ENCODE data around the gene BBOX1. TPM values are rescaled to one million over a fixed set of nuclear protein-coding genes. Genes with fewer than 3 reads are reported as not detected.

Gene BBOX1
- polyA plus RNA-seq, 1 experiment: 0.07 TPM

GRCh38 chr11:27004103-27004502, 36.5 kb upstream of the BBOX1 start:
- no peak for DNase-seq (ENCODE audit: low read depth, low spot score)
- Histone ChIP-seq H3K9me3 (ENCODE audit: control insufficient read depth, insufficient read depth, low read length) (no peaks in the 10 kb centered on the region), H3K27ac (ENCODE audit: low read depth, low read length) (no peak overlapping the region), H3K27me3 (ENCODE audit: control insufficient read depth, insufficient read depth, low read length) (no peaks in the 10 kb centered on the region), H3K4me3 (ENCODE audit: low read depth, low read length) (no peak overlapping the region)
- no peak for TF ChIP-seq CTCF (IDR thresholded peaks at IDR 0.05; ENCODE audit: low read depth, low read length)
- ChIA-PET CTCF (interaction anchor here (0.6 kb wide), 1 partner anchor 12 kb away, joined by 3 read pairs; no protein-coding TSS in a partner anchor), POLR2A (no interaction called here)

GRCh38 chr11:27008811-27009535, 31.6 kb upstream of the BBOX1 start:
- Histone ChIP-seq H3K27ac (ENCODE audit: low read depth, low read length) (no peak overlapping the region), H3K4me3 (ENCODE audit: low read depth, low read length) (no peak overlapping the region), H3K27me3 (ENCODE audit: control insufficient read depth, insufficient read depth, low read length) (no peaks in the 10 kb centered on the region), H3K9me3 (ENCODE audit: control insufficient read depth, insufficient read depth, low read length) (no peaks in the 10 kb centered on the region)
- POLR2A ChIA-PET: no interaction called here
- DNase-seq (ENCODE audit: low read depth, low spot score): no peak
- CTCF ChIA-PET: no interaction called here
- no peak for TF ChIP-seq CTCF (IDR thresholded peaks at IDR 0.05; ENCODE audit: low read depth, low read length)

- Histone ChIP-seq H3K4me3 (ENCODE audit: low read depth, low read length) (no peak overlapping the region), H3K27me3 (ENCODE audit: control insufficient read depth, insufficient read depth, low read length) (no peaks in the 10 kb centered on the region), H3K9me3 (ENCODE audit: control insufficient read depth, insufficient read depth, low read length) (no peaks in the 10 kb centered on the region), H3K27ac (ENCODE audit: low read depth, low read length) (no peak overlapping the region)
- ChIA-PET POLR2A (interaction anchor here (0.5 to 1.0 kb wide), 2 partner anchors 12 to 64 kb away, joined by 5 to 7 read pairs; no protein-coding TSS in a partner anchor), CTCF (no interaction called here)
- no peak for TF ChIP-seq CTCF (IDR thresholded peaks at IDR 0.05; ENCODE audit: low read depth, low read length)
- no peak for DNase-seq (ENCODE audit: low read depth, low spot score)
Measured at GRCh38 chr11:27011560-27012233, 28.9 kb upstream of the BBOX1 start.

GRCh38 chr11:27012234-27012921, 28.2 kb upstream of the BBOX1 start:
- CTCF ChIA-PET: no interaction called here
- no peak overlapping the region for H3K27ac ChIP-seq (ENCODE audit: low read depth, low read length)
- no peak for TF ChIP-seq CTCF (IDR thresholded peaks at IDR 0.05; ENCODE audit: low read depth, low read length)

More at GRCh38 chr11:27012234-27012921, 28.2 kb upstream of the BBOX1 start:
- Histone ChIP-seq H3K9me3 (ENCODE audit: control insufficient read depth, insufficient read depth, low read length) (no peaks in the 10 kb centered on the region), H3K27me3 (ENCODE audit: control insufficient read depth, insufficient read depth, low read length) (no peaks in the 10 kb centered on the region), H3K4me3 (ENCODE audit: low read depth, low read length) (peak overlapping the region; percentile 20; the same call in 1 of the 2 replicates)
- POLR2A ChIA-PET: interaction anchor here (0.5 to 1.0 kb wide), 2 partner anchors 11 to 65 kb away, joined by 5 to 7 read pairs; no protein-coding TSS in a partner anchor
- peak; percentile 64 for DNase-seq (ENCODE audit: low read depth, low spot score)

All from AG04450 (cell line).